A375 (cell line): ENCODE results near the gene MAP1LC3C. TPM values are rescaled to one million over a fixed set of nuclear protein-coding genes. Genes with fewer than 3 reads are reported as not detected.

Source experiments
- total RNA-seq: library from RNA; depleted of rRNA; stranded (reverse); fragments of >200 nt; shearing (Covaris generic); gene quantifications from 2 replicates; pipeline ENCODE4 v1.2.3, GENCODE V29; 2014; rRNA removed

The MAP1LC3C gene
- total RNA-seq: 0.23 and 0.24 TPM in 2 replicates

DNA sequence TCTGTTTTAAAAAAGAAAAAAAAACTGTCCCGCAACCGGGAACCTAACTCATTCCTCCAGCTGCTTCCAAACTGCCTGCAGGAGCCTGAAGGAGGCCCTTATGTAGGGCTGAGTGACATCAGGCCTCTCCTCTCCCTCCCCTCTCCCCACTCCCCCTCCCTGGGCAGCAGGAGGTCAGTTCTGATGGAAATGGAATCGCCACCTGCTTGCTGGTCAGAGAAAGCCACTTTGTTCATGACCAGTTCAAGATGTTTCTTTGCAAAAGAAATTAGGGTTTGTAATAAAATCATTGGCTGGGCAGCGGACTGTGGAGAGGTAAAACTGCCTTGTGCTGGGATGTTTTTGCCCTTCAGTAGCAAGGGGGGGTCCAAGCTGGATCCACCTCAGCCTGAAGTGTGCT is at the start of gene MAP1LC3C:
Gene MAP1LC3C (minus strand): TSS at position 73 of the 400 bp plus-strand sequence. CDS start 90 bp downstream, outside the sequence.

DNA sequence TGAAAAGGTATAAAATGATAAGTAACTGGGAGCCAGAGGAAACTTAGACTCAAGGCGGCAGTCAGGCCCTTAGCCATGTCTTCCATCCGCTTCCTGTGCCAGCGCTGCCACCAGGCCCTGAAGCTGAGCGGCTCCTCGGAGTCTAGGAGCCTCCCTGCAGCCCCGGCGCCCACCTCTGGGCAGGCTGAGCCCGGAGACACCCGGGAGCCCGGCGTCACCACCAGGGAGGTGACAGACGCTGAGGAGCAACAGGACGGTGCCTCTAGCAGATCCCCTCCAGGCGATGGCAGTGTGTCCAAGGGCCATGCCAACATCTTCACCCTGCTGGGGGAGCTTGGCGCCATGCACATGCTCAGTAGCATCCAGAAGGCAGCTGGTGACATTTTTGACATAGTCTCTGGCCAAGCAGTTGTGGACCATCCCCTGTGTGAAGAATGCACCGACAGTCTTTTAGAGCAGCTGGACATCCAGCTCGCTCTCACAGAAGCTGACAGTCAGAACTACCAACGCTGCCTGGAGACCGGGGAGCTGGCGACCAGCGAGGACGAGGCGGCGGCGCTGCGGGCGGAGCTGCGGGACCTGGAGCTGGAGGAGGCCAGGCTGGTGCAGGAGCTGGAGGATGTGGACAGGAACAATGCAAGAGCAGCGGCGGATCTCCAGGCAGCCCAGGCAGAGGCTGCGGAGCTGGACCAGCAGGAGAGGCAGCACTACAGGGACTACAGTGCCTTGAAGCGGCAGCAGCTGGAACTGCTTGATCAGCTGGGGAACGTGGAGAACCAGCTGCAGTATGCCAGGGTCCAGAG is 41.0 kb downstream of the MAP1LC3C start, which contains the start of gene BECN2:
Gene BECN2 (plus strand): TSS at position 76 of the 803 bp plus-strand sequence. CDS start 0 bp downstream, at position 76.

Other genes with a start within 250 kb of the MAP1LC3C start
- gene EXO1, start 150.9 kb downstream of the MAP1LC3C start, total RNA-seq: 73.6 and 78.8 TPM in 2 replicates
- not detected in 2 replicates for gene BECN2, start 41.3 kb downstream of the MAP1LC3C start, total RNA-seq